PC-9 (cell line): ENCODE data around the gene RAB6C.
"Not testable (repeated sequence)": the region's sequence is repeated elsewhere in the genome, so short reads cannot be mapped to it uniquely, and the experiment has no call there.

Source experiments
- CTCF ChIP-seq: fragments of 200-600 bp; sonication (generic); conservative IDR thresholded peaks from 2 replicates; pipeline ENCODE4 v1.6.1; 2017; ENCODE audit warnings: mixed run types, antibody characterized with exemption, mild to moderate bottlenecking, moderate library complexity
- EZH2 ChIP-seq: fragments of 200-600 bp; sonication (generic); IDR thresholded peaks from 2 replicates; pipeline ENCODE4 v1.8.0; 2017; ENCODE audit warnings: antibody characterized with exemption, low read depth

GRCh38 chr2:130025931-130026330 is 46.5 kb downstream of the RAB6C start:
- not testable (repeated sequence) for TF ChIP-seq CTCF, EZH2
